ENCODE measurements around the gene GIMD1.

The GIMD1 gene

DNA sequence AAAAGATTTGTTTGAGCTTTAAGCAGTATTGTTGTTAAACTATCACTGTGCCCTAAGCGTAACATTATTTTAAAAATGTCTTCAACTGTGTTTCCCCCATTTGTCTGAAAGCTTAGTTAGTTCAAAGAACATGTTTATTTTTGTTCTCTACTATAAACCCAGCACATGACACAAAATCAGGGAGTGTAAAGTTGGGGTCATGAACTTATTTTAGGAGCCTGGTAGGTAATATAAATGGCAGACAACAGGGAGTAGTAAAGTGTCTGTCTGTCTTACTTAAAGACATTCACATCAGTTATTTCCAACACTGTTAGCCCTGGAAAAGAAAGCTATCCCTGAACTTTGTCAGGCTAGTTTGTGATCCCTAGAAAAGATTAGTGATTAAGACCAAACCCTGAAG, 48.3 kb downstream of the GIMD1 start:
- ChIA-PET POLR2A (no interaction called here), CTCF (no interaction called here)
- TF ChIP-seq TARDBP (IDR thresholded peaks at IDR 0.05) (no peak), FOXA1 (IDR thresholded peaks at IDR 0.05) (no peak), LEF1 (IDR thresholded peaks at IDR 0.05; ENCODE audit: borderline replicate concordance) (no peak), NFRKB (IDR thresholded peaks at IDR 0.05) (no peak), ELF4 (IDR thresholded peaks at IDR 0.05) (no peak), BHLHE40 (IDR thresholded peaks at IDR 0.05; ENCODE audit: borderline replicate concordance) (no peak), ZNF384 (IDR thresholded peaks at IDR 0.05) (no peak), FOXM1 (IDR thresholded peaks at IDR 0.05; ENCODE audit: borderline replicate concordance) (no peak), SUZ12 (IDR thresholded peaks at IDR 0.05) (no peak), FOXK2 (IDR thresholded peaks at IDR 0.05) (no peak)
- no peak for DNase-seq (ENCODE audit: extremely low spot score)

DNA sequence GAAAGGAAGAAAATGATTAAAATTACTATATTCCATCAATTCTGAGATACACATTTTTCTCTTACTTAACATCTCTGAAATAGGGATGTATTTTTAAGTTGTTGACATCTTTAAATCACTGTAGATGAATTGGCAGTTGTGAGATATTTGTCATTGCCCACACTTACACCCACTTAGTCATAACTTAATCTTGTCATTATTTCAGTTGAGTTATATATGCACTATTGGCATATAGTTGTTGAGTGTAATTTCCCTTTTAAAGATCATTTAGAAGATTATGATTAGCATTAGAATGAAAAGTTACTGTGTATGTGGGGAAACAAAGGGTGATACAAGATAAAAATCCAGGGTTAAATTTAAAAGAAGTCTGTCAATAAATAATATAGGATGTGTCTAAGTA, 50.1 kb downstream of the GIMD1 start:
- no peak for DNase-seq (ENCODE audit: extremely low spot score)
- CTCF ChIA-PET: no interaction called here
- no peak for TF ChIP-seq FOXM1 (IDR thresholded peaks at IDR 0.05; ENCODE audit: borderline replicate concordance)
- TF ChIP-seq, protein P1, sequence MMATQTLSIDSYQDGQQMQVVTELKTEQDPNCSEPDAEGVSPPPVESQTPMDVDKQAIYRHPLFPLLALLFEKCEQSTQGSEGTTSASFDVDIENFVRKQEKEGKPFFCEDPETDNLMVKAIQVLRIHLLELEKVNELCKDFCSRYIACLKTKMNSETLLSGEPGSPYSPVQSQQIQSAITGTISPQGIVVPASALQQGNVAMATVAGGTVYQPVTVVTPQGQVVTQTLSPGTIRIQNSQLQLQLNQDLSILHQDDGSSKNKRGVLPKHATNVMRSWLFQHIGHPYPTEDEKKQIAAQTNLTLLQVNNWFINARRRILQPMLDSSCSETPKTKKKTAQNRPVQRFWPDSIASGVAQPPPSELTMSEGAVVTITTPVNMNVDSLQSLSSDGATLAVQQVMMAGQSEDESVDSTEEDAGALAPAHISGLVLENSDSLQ (IDR thresholded peaks at IDR 0.05): peak; percentile 25; the same call in 1 of the 2 replicates
- POLR2A ChIA-PET: no interaction called here

DNA sequence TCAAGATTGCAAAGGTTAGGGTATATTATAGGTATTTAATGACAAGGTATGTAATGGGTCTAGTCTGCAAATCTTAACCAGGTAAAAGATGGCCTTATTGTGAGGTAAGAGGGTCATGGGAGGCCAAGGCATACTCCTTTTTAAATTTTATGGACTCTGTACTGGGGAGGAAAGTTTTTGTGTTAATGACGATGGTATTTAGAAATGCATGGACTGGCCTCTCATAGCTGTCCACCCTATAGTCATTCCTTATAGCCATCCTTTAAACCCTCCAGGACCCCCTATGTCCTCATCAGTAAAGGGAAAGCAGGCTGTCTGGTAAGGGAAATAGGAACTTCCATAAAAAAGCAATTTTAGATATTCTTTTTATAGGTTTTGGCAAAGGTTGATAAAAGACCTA, 50.8 kb downstream of the GIMD1 start:
- DNase-seq (ENCODE audit: extremely low spot score): no peak
- TF ChIP-seq, protein P1 (IDR thresholded peaks at IDR 0.05): no peak
- no peak for TF ChIP-seq L3MBTL2 (conservative IDR thresholded peaks at IDR 0.05)
- TF ChIP-seq NFRKB (IDR thresholded peaks at IDR 0.05): no peak
- TF ChIP-seq HDGF (IDR thresholded peaks at IDR 0.05; ENCODE audit: borderline replicate concordance): no peak
- no peak for TF ChIP-seq ARNT (IDR thresholded peaks at IDR 0.05)
- TF ChIP-seq SP1 (IDR thresholded peaks at IDR 0.05): no peak
- no peak for TF ChIP-seq FOXA1 (IDR thresholded peaks at IDR 0.05)
- no peak for TF ChIP-seq ZNF384 (IDR thresholded peaks at IDR 0.05)
- no peak for TF ChIP-seq TARDBP (IDR thresholded peaks at IDR 0.05)
- TF ChIP-seq CTBP1 (IDR thresholded peaks at IDR 0.05; ENCODE audit: borderline replicate concordance): no peak
- TF ChIP-seq SUZ12 (IDR thresholded peaks at IDR 0.05): no peak
- no peak for TF ChIP-seq BHLHE40 (IDR thresholded peaks at IDR 0.05; ENCODE audit: borderline replicate concordance)
- TF ChIP-seq LEF1 (IDR thresholded peaks at IDR 0.05; ENCODE audit: borderline replicate concordance): no peak
- no peak for TF ChIP-seq FOXK2 (IDR thresholded peaks at IDR 0.05)
- TF ChIP-seq ELF4 (IDR thresholded peaks at IDR 0.05): no peak
- TF ChIP-seq FOXM1 (IDR thresholded peaks at IDR 0.05; ENCODE audit: borderline replicate concordance): no peak
- CTCF ChIA-PET: no interaction called here
- POLR2A ChIA-PET: no interaction called here

DNA sequence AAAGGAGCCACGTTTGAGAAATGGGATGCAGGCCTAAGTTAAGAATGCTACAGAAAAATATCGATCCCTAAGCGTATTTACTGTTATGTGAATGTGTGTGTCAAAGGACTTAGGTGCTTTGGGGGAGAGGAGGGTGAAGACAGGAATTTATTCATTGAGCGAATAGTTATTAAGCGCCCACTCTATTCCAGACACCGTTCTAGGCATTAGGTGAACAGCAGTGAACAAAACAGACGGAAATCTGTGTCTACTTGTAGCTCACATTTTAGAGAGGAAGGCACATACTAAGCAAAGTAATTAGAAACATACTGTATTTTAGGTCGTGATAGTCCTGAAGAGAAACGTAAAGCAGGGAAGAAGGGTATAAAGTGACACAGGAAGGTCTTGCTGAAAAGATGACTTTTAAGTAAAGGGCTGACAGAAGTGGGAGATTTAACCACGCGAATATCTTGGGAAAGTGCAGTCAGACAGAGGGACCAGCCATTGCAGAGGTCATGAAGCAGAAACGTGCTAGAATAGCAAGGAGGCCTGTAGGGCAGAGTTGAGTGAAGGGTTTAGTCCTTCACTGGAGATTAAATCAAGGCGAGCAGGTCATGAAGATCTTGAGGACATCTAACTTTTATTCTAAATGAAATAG, 51.7 kb downstream of the GIMD1 start:
- ChIA-PET CTCF (no interaction called here), POLR2A (no interaction called here)

DNA sequence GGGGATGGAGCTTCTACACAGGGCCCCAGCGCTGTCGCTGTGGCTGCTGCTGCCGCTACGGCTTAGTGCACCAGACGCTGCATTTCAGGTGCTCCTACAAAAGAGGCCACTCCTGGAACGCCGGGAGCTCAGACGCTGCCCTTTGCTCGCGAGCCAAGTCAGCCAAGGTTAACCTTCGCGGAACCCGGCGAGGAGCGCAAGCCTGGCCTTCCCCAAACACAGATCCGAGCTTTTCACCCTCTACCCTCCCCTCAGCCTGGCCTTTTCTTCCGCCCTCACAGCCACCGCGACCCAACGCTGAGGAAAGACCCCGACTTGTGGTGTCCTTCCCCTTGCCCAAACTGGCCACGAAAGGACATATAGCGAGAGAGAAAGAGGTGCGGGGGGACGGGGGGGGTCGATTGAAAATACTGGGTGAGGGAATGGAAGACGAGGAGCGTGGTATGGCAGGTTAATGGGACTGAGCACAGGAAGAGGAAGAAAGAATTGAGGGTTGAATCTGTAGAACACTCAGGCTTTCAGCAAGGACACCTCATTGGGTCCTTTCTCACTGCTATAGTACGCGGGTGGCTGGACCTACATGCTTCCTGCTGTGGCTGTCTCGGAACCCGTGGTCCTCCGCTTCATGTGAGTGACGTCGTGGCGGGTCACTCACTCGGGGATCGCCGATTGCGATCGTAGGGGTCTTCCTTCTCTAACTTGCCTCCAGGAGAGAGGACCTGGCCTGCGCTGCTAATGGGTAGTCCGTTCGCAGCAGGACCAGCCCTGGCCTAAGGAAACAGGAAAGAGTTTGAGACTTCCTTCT, 52.4 kb downstream of the GIMD1 start, which contains the start of the genes AIMP1 and TBCK:
TSS of gene AIMP1 (plus strand) at position 583 of the 805 bp plus-strand sequence. CDS start 8,460 bp downstream, outside the sequence.
TSS of gene TBCK (minus strand) at position 242 of the 805 bp plus-strand sequence. CDS start 7,249 bp downstream, outside the sequence.
- ChIA-PET POLR2A (interaction anchor here (0.6 to 1.4 kb wide), 7 partner anchors 10 to 50 kb away, joined by 3 to 5 read pairs (median 4); no protein-coding TSS in a partner anchor), CTCF (interaction anchor here (0.7 to 1.1 kb wide), 2 partner anchors 12 to 187 kb away, joined by 3 to 5 read pairs; no protein-coding TSS in a partner anchor)
- TF ChIP-seq, protein P1 (IDR thresholded peaks at IDR 0.05): peak; percentile 85
- TF ChIP-seq NFRKB (IDR thresholded peaks at IDR 0.05): peak; percentile 49; the same call in 1 of the 2 replicates
- TF ChIP-seq SUZ12 (IDR thresholded peaks at IDR 0.05): no peak
- TF ChIP-seq L3MBTL2 (conservative IDR thresholded peaks at IDR 0.05): 0 out of 2 replicates have a peak, but pooled peaks have one; percentile 35
- no peak for TF ChIP-seq SP1 (IDR thresholded peaks at IDR 0.05)
- peak; percentile 53; the same call in 1 of the 2 replicates for TF ChIP-seq ELF4 (IDR thresholded peaks at IDR 0.05)
- no peak for TF ChIP-seq ZNF384 (IDR thresholded peaks at IDR 0.05)
- no peak for TF ChIP-seq HDGF (IDR thresholded peaks at IDR 0.05; ENCODE audit: borderline replicate concordance)
- 0 out of 2 replicates have a peak, but pooled peaks have one; percentile 38 for TF ChIP-seq FOXM1 (IDR thresholded peaks at IDR 0.05; ENCODE audit: borderline replicate concordance)
- TF ChIP-seq CTBP1 (IDR thresholded peaks at IDR 0.05; ENCODE audit: borderline replicate concordance): no peak
- peak; percentile 76 for DNase-seq (ENCODE audit: extremely low spot score)

More for the DNA sequence above, 51.7 kb downstream of the GIMD1 start:
- TF ChIP-seq ARNT (IDR thresholded peaks at IDR 0.05) (no peak), FOXK2 (IDR thresholded peaks at IDR 0.05) (no peak), LEF1 (IDR thresholded peaks at IDR 0.05; ENCODE audit: borderline replicate concordance) (no peak), CTBP1 (IDR thresholded peaks at IDR 0.05; ENCODE audit: borderline replicate concordance) (no peak), BHLHE40 (IDR thresholded peaks at IDR 0.05; ENCODE audit: borderline replicate concordance) (no peak), L3MBTL2 (conservative IDR thresholded peaks at IDR 0.05) (no peak; the same call in 1 of the 2 replicates), SP1 (IDR thresholded peaks at IDR 0.05) (no peak), ELF4 (IDR thresholded peaks at IDR 0.05) (no peak), NFRKB (IDR thresholded peaks at IDR 0.05) (no peak), HDGF (IDR thresholded peaks at IDR 0.05; ENCODE audit: borderline replicate concordance) (no peak), TARDBP (IDR thresholded peaks at IDR 0.05) (no peak), ZNF384 (IDR thresholded peaks at IDR 0.05) (no peak), SUZ12 (IDR thresholded peaks at IDR 0.05) (no peak), FOXM1 (IDR thresholded peaks at IDR 0.05; ENCODE audit: borderline replicate concordance) (no peak), FOXA1 (IDR thresholded peaks at IDR 0.05) (no peak)
- TF ChIP-seq, protein P1 (IDR thresholded peaks at IDR 0.05): no peak
- no peak for DNase-seq (ENCODE audit: extremely low spot score)

All from HEK293T (cell line).